Thyroid gland (tissue), 4 donors: ENCODE measurements around the gene SF3B5.

Experiments used
- POLR2A ChIP-seq, 2 donors: fragments of 450-650 bp; IDR thresholded peaks; one replicate each; pipeline ENCODE4 v1.6.1; 2017; ENCODE audit warnings: antibody characterized with exemption in 2 of 2, mild to moderate bottlenecking in 2 of 2, moderate library complexity in 1 of 2
- TF ChIP-seq, protein P1 (sequence below), 6 experiments: fragments of 200-600 bp in 3 of 6; fragments of 450-650 bp in 3 of 6; sonication (generic) in 3 of 6; IDR thresholded peaks; one replicate each; pipeline ENCODE4 v1.5.1; 2016 to 2019; ENCODE audit warnings: antibody characterized with exemption in 6 of 6, mild to moderate bottlenecking in 2 of 6, inconsistent platforms in 1 of 6, moderate library complexity in 1 of 6

DNA sequence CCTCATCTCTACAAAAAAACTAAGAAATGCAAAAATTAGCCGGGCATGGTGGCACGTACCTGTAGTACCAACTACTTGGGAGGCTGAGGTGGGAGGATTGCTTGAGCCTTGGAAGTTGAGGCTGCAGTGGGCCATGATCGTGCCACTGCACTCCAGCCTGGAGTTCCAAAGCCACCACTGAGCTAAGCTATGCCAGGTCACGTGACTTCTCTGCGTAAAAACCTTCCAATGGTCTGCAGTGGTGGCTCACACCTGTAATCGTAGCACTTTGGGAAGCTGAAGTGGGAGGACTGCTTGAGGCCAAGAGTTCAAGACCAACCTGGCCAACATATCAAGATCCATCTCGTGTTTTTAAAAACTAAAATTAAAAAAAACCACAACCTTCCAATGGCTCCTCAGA is 1.7 kb downstream of the SF3B5 start:
- TF ChIP-seq, protein P1, sequence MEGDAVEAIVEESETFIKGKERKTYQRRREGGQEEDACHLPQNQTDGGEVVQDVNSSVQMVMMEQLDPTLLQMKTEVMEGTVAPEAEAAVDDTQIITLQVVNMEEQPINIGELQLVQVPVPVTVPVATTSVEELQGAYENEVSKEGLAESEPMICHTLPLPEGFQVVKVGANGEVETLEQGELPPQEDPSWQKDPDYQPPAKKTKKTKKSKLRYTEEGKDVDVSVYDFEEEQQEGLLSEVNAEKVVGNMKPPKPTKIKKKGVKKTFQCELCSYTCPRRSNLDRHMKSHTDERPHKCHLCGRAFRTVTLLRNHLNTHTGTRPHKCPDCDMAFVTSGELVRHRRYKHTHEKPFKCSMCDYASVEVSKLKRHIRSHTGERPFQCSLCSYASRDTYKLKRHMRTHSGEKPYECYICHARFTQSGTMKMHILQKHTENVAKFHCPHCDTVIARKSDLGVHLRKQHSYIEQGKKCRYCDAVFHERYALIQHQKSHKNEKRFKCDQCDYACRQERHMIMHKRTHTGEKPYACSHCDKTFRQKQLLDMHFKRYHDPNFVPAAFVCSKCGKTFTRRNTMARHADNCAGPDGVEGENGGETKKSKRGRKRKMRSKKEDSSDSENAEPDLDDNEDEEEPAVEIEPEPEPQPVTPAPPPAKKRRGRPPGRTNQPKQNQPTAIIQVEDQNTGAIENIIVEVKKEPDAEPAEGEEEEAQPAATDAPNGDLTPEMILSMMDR (IDR thresholded peaks at IDR 0.05), result no peak
- TF ChIP-seq POLR2A (IDR thresholded peaks at IDR 0.05), result no peak
